Neuronal stem cell (in vitro differentiated cells): Measurements from ENCODE around the gene CCDC154.

Experiments used
- DNase-seq: peaks from one replicate; pipeline ENCODE4 v3.0.0-alpha.2; 2013; ENCODE audit warnings: low spot score
- H2AFZ ChIP-seq: one replicate; pipeline ENCODE4 v1.6.1; 2013; ENCODE audit warnings: mild to moderate bottlenecking, low read length, inconsistent platforms
- H2AK5ac ChIP-seq: 2 replicates; pipeline ENCODE4 v1.6.1; 2013; ENCODE audit warnings: low read depth, mild to moderate bottlenecking, inconsistent platforms, low read length, moderate library complexity, mixed read lengths
- H2BK120ac ChIP-seq: 2 replicates; pipeline ENCODE4 v1.6.1; 2013; ENCODE audit warnings: low read depth, mild to moderate bottlenecking, inconsistent platforms, low read length, moderate library complexity, mixed read lengths
- H2BK12ac ChIP-seq: one replicate; pipeline ENCODE4 v1.6.1; 2013; ENCODE audit warnings: low read length, inconsistent platforms
- H2BK15ac ChIP-seq: 2 replicates; pipeline ENCODE4 v1.6.1; 2013; ENCODE audit warnings: mild to moderate bottlenecking, low read length, inconsistent platforms, mixed read lengths
- H2BK5ac ChIP-seq: one replicate; pipeline ENCODE4 v1.6.1; 2013; ENCODE audit warnings: inconsistent platforms, mild to moderate bottlenecking, low read length, moderate library complexity
- H3K14ac ChIP-seq: one replicate; pipeline ENCODE4 v1.6.1; 2013; ENCODE audit warnings: low read length, inconsistent platforms
- H3K18ac ChIP-seq: 2 replicates; pipeline ENCODE4 v1.6.1; 2013; ENCODE audit warnings: low read length, inconsistent platforms
- H3K23ac ChIP-seq: 2 replicates; pipeline ENCODE4 v1.6.1; 2013; ENCODE audit warnings: low read depth, mild to moderate bottlenecking, mixed read lengths, low read length, inconsistent platforms; ENCODE audit not compliant: poor library complexity
- H3K27ac ChIP-seq: replicated peaks from 3 replicates; pipeline ENCODE4 v1.5.1; 2013; ENCODE audit warnings: low read length, inconsistent platforms
- H3K27me3 ChIP-seq, 3 experiments: 2 replicates each; pipeline ENCODE4 v1.6.1; 2013; ENCODE audit warnings: low read length in 3 of 3, mild to moderate bottlenecking in 2 of 3, inconsistent platforms in 1 of 3, low read depth in 1 of 3, mixed read lengths in 1 of 3, moderate library complexity in 1 of 3; ENCODE audit not compliant: control insufficient read depth in 3 of 3, insufficient read depth in 3 of 3
- H3K36me3 ChIP-seq, 2 donors: replicated peaks in 1 of 2; 2 replicates each; pipeline ENCODE4 v1.6.1; 2013; ENCODE audit warnings: low read length in 2 of 2; ENCODE audit not compliant: control insufficient read depth in 2 of 2, insufficient read depth in 2 of 2
- H3K4ac ChIP-seq: 2 replicates; pipeline ENCODE4 v1.6.1; 2013; ENCODE audit warnings: inconsistent platforms, mild to moderate bottlenecking, low read length, moderate library complexity
- H3K4me1 ChIP-seq, 2 donors: 1 replicate in 1 of 2; 2 replicates in 1 of 2; pipeline ENCODE4 v1.6.1; 2013; ENCODE audit warnings: low read length in 2 of 2, low read depth in 1 of 2; ENCODE audit not compliant: control insufficient read depth in 2 of 2, insufficient read depth in 1 of 2
- H3K4me2 ChIP-seq: one replicate; pipeline ENCODE4 v1.6.1; 2013; ENCODE audit warnings: mild to moderate bottlenecking, low read length, inconsistent platforms; ENCODE audit not compliant: insufficient read depth, poor library complexity, severe bottlenecking
- H3K4me3 ChIP-seq, 2 donors: 2 replicates each; pipeline ENCODE4 v1.5.1; 2013; ENCODE audit warnings: low read length in 2 of 2, mild to moderate bottlenecking in 2 of 2, inconsistent platforms in 1 of 2, moderate library complexity in 1 of 2
- H3K79me1 ChIP-seq: one replicate; pipeline ENCODE4 v1.6.1; 2013; ENCODE audit warnings: low read depth, mild to moderate bottlenecking, inconsistent platforms, low read length, moderate library complexity
- H3K9ac ChIP-seq: one replicate; pipeline ENCODE4 v1.6.1; 2013; ENCODE audit warnings: mild to moderate bottlenecking, low read depth, low read length, inconsistent platforms; ENCODE audit not compliant: poor library complexity
- H3K9me3 ChIP-seq, 2 donors: replicated peaks in 1 of 2; 2 replicates each; pipeline versions ENCODE3 to v1.6.1; 2013; ENCODE audit warnings: low read length in 2 of 2, mild to moderate bottlenecking in 2 of 2, inconsistent platforms in 1 of 2, low read depth in 1 of 2, mixed read lengths in 1 of 2, moderate library complexity in 1 of 2; ENCODE audit not compliant: control insufficient read depth in 2 of 2, insufficient read depth in 1 of 2
- H4K8ac ChIP-seq: one replicate; pipeline ENCODE4 v1.6.1; 2013; ENCODE audit warnings: low read depth, mild to moderate bottlenecking, inconsistent platforms, low read length, moderate library complexity
- H4K91ac ChIP-seq: one replicate; pipeline ENCODE4 v1.6.1; 2013; ENCODE audit warnings: low read length, low read depth, mild to moderate bottlenecking, inconsistent platforms; ENCODE audit not compliant: poor library complexity
- WGBS, 2 donors: extraction: QIAGEN DNeasy Blood & Tissue Kit; methylation state at CpG; one replicate each; pipeline ENCODE4 v1.1.7; 2013; ENCODE audit warnings: missing lambda C conversion rate in 2 of 2, mixed read lengths in 1 of 2; ENCODE audit not compliant: insufficient read length in 2 of 2, insufficient replicate concordance in 1 of 2; ENCODE audit errors: extremely low coverage in 2 of 2; 5-methylcytosine and 5-hydroxymethylcytosine counted together

CCDC154 gene

GRCh38 chr16:1403733-1404132, 40.6 kb downstream of the CCDC154 start:
- no peak for DNase-seq
- no peak overlapping the region for H2BK12ac ChIP-seq
- H4K91ac ChIP-seq, result no peak overlapping the region
- no peak overlapping the region for H3K14ac ChIP-seq
- H2BK15ac ChIP-seq, result no peak overlapping the region
- no peak overlapping the region for H3K27ac ChIP-seq
- peak overlapping the region; percentile 55 for H3K23ac ChIP-seq
- WGBS, 2 donors, result no CpG with 5 or more reads among the region's 14 CpGs
- no peak overlapping the region for H2BK120ac ChIP-seq
- peaks cover 24 to 28% of the 10 kb centered on the region in 2 donors for H3K36me3 ChIP-seq
- H3K4me3 ChIP-seq, result no peak overlapping the region
- peak overlapping the region; percentile 51 for H3K9ac ChIP-seq
- no peak overlapping the region for H3K18ac ChIP-seq
- no peak overlapping the region for H4K8ac ChIP-seq
- H2AFZ ChIP-seq, result no peak overlapping the region
- H3K27me3 ChIP-seq, result no peaks in the 10 kb centered on the region
- no peak overlapping the region for H3K4ac ChIP-seq
- H3K79me1 ChIP-seq, result peaks cover 33% of the 10 kb centered on the region
- no peak overlapping the region for H3K4me2 ChIP-seq
- H2BK5ac ChIP-seq, result no peak overlapping the region
- H3K4me1 ChIP-seq, result peaks cover 5% of the 10 kb centered on the region in 2 donors
- H2AK5ac ChIP-seq, result no peak overlapping the region
- H3K9me3 ChIP-seq, result peaks cover 0 to 2% of the 10 kb centered on the region in 2 donors

GRCh38 chr16:1403036-1403435, 41.3 kb downstream of the CCDC154 start:
- H2AK5ac ChIP-seq, result peak overlapping the region; percentile 46
- H3K36me3 ChIP-seq, result peaks cover 26 to 28% of the 10 kb centered on the region in 2 donors
- DNase-seq, result no peak
- no peak overlapping the region for H3K27ac ChIP-seq
- H4K91ac ChIP-seq, result no peak overlapping the region
- H3K4me1 ChIP-seq, result peaks cover 0 to 5% of the 10 kb centered on the region in 2 donors
- peak overlapping the region; percentile 44 for H3K9ac ChIP-seq
- no peak overlapping the region for H3K4ac ChIP-seq
- no peak overlapping the region for H2BK5ac ChIP-seq
- peak overlapping the region; percentile 65 for H3K23ac ChIP-seq
- H3K4me3 ChIP-seq, result no peak overlapping the region
- no peak overlapping the region for H3K14ac ChIP-seq
- H3K9me3 ChIP-seq, result peaks cover 0 to 2% of the 10 kb centered on the region in 2 donors
- no peaks in the 10 kb centered on the region for H3K27me3 ChIP-seq
- peak overlapping the region; percentile 92 for H4K8ac ChIP-seq
- no CpG with 5 or more reads among the region's 22 CpGs for whole genome bisulfite sequencing, 2 donors
- H2AFZ ChIP-seq, result no peak overlapping the region
- H3K79me1 ChIP-seq, result peaks cover 28% of the 10 kb centered on the region
- no peak overlapping the region for H2BK120ac ChIP-seq
- H2BK12ac ChIP-seq, result no peak overlapping the region
- no peak overlapping the region for H3K18ac ChIP-seq
- H2BK15ac ChIP-seq, result no peak overlapping the region
- no peak overlapping the region for H3K4me2 ChIP-seq

GRCh38 chr16:1401758-1402154, 42.6 kb downstream of the CCDC154 start:
- H3K27me3 ChIP-seq, result no peaks in the 10 kb centered on the region
- no peak overlapping the region for H3K4me2 ChIP-seq
- H4K91ac ChIP-seq, result no peak overlapping the region
- H3K23ac ChIP-seq, result no peak overlapping the region
- H3K14ac ChIP-seq, result no peak overlapping the region
- no peaks in the 10 kb centered on the region for H3K4me1 ChIP-seq
- no peak overlapping the region for H2BK15ac ChIP-seq
- H3K27ac ChIP-seq, result no peak overlapping the region
- peak overlapping the region; percentile 53 for H2BK5ac ChIP-seq
- no peak overlapping the region for H2AFZ ChIP-seq
- H2BK12ac ChIP-seq, result no peak overlapping the region
- H3K4ac ChIP-seq, result no peak overlapping the region
- peaks cover 26 to 28% of the 10 kb centered on the region in 2 donors for H3K36me3 ChIP-seq
- H3K9me3 ChIP-seq, result peaks cover 0 to 2% of the 10 kb centered on the region in 2 donors
- H2BK120ac ChIP-seq, result no peak overlapping the region
- no peak overlapping the region for H4K8ac ChIP-seq
- DNase-seq, result no peak
- H3K18ac ChIP-seq, result no peak overlapping the region
- H3K9ac ChIP-seq, result peak overlapping the region; percentile 30
- WGBS, 2 donors, result no CpG with 5 or more reads among the region's 13 CpGs
- no peak overlapping the region for H3K4me3 ChIP-seq
- H2AK5ac ChIP-seq, result no peak overlapping the region
- H3K79me1 ChIP-seq, result peaks cover 20% of the 10 kb centered on the region

- Histone ChIP-seq H3K4me1 (no peaks in the 10 kb centered on the region), H2AFZ (no peak overlapping the region), H3K9ac (peak overlapping the region; percentile 30), H3K79me1 (peaks cover 20% of the 10 kb centered on the region), H4K91ac (no peak overlapping the region), H2BK15ac (no peak overlapping the region), H3K36me3 (peaks cover 26 to 28% of the 10 kb centered on the region in 2 donors), H3K4ac (no peak overlapping the region), H3K27me3 (no peaks in the 10 kb centered on the region), H4K8ac (no peak overlapping the region), H3K18ac (no peak overlapping the region), H3K4me2 (no peak overlapping the region), H3K14ac (no peak overlapping the region), H2BK12ac (no peak overlapping the region), H2BK120ac (no peak overlapping the region), H2AK5ac (no peak overlapping the region), H3K9me3 (peaks cover 0 to 2% of the 10 kb centered on the region in 2 donors), H3K23ac (peak overlapping the region; percentile 20), H3K27ac (no peak overlapping the region), H2BK5ac (peak overlapping the region; percentile 53), H3K4me3 (no peak overlapping the region)
- WGBS, 2 donors, result no CpG with 5 or more reads among the region's 29 CpGs
- DNase-seq, result no peak
These were observed 43.1 kb downstream of the CCDC154 start for GRCh38 chr16:1401061-1401757.
